ENCODE results near the gene MCHR1. TPM values are rescaled to one million over a fixed set of nuclear protein-coding genes. Genes with fewer than 3 reads are reported as not detected.

The MCHR1 gene
- total RNA-seq, 1 experiment from 2014 or later = not detected

GRCh38 chr22:40671796-40672360, 7.4 kb upstream of the MCHR1 start:
- ATAC-seq (no peak), DNase-seq (ENCODE audit: low read depth, low spot score) (no peak)
- Histone ChIP-seq H2AFZ (ENCODE audit: low read depth, low read length, poor library complexity, severe bottlenecking) (no peak overlapping the region), H3K4me1 (ENCODE audit: control insufficient read depth in 1 of 2, insufficient read depth in 2 of 2, low read length in 2 of 2) (peaks cover 0 to 10% of the 10 kb centered on the region in 2 experiments; a peak in 2 of 4 replicates), H3K9me3 (ENCODE audit: control insufficient read depth in 1 of 2, insufficient read depth in 1 of 2, low read depth in 1 of 2, low read length in 2 of 2) (no peaks in the 10 kb centered on the region), H3K27me3 (ENCODE audit: insufficient read depth, low read length) (no peaks in the 10 kb centered on the region), H3K79me2 (ENCODE audit: insufficient read depth, low read length) (no peaks in the 10 kb centered on the region), H3K9me2 (ENCODE audit: insufficient read depth) (no peaks in the 10 kb centered on the region), H3K27ac (ENCODE audit: low read depth, low read length) (no peak overlapping the region), H3K4me2 (ENCODE audit: low read length) (no peak overlapping the region), H3K36me3 (ENCODE audit: control insufficient read depth in 1 of 2, insufficient read depth in 2 of 2, low read length in 2 of 2) (no peaks in the 10 kb centered on the region), H4K20me1 (ENCODE audit: insufficient read depth) (no peaks in the 10 kb centered on the region), H3K4me3 (replicated peaks in 1 of 2; ENCODE audit: low read depth in 1 of 2, low read length in 2 of 2) (no peak overlapping the region), H3K9ac (ENCODE audit: low read length) (no peak overlapping the region)
- intact Hi-C loops (cut with micrococcal nuclease) = no loop called here
- POLR2A ChIA-PET = no interaction called here
- TF ChIP-seq REST (IDR thresholded peaks at IDR 0.05; ENCODE audit: low read depth) = no peak
- no peak for TF ChIP-seq EZH2 (IDR thresholded peaks at IDR 0.05)
- TF ChIP-seq EGR1 (IDR thresholded peaks at IDR 0.05; ENCODE audit: low read depth) = no peak
- TF ChIP-seq MAX (IDR thresholded peaks at IDR 0.05) = no peak
- TF ChIP-seq JUND (IDR thresholded peaks at IDR 0.05) = no peak
- TF ChIP-seq ZBTB33 (IDR thresholded peaks at IDR 0.05; ENCODE audit: extremely low read depth, insufficient replicate concordance, low read length) = no peak
- TF ChIP-seq CEBPB (IDR thresholded peaks at IDR 0.05; ENCODE audit: low read depth) = no peak
- TF ChIP-seq SP1 (IDR thresholded peaks at IDR 0.05; ENCODE audit: low read depth) = no peak
- TF ChIP-seq POLR2A (IDR thresholded peaks at IDR 0.05; ENCODE audit: borderline replicate concordance, extremely low read depth, insufficient read depth, insufficient read length) = no peak
- TF ChIP-seq ZFX (IDR thresholded peaks at IDR 0.05) = no peak
- no peak for TF ChIP-seq ATF3 (IDR thresholded peaks at IDR 0.05)
- TF ChIP-seq SIN3A (IDR thresholded peaks at IDR 0.05; ENCODE audit: low read depth) = no peak
- no peak for TF ChIP-seq CBX3 (IDR thresholded peaks at IDR 0.05; ENCODE audit: low read depth)
- no peak for TF ChIP-seq ZNF274 (IDR thresholded peaks at IDR 0.05; ENCODE audit: low read depth, low read length)
- TF ChIP-seq EZH2phosphoT487 (IDR thresholded peaks at IDR 0.05; ENCODE audit: borderline replicate concordance) = no peak
- no peak for TF ChIP-seq CTCF (IDR thresholded peaks at IDR 0.05 in 2 of 3, conservative IDR thresholded peaks at IDR 0.05 in 1 of 3; ENCODE audit: borderline replicate concordance in 1 of 3, insufficient read depth in 1 of 3, low read depth in 2 of 3, low read length in 2 of 3)
- CTCF ChIA-PET = interaction anchor here (1.4 kb wide), 1 partner anchor 227 kb away, joined by 3 read pairs; no protein-coding TSS in a partner anchor
- BruUV-seq (replicated peaks) = no TSS peak
- RAD21 ChIA-PET (ENCODE audit: low non-redundant PET in 1 of 2, low total read pairs in 2 of 2, uncharacterized antibody in 2 of 2, unreplicated experiment in 2 of 2) = no interaction called here
